Tibial artery (tissue), 4 donors: ENCODE results near the gene DMRT1.

Experiments
- DNase-seq, 2 donors: peaks; one replicate each; pipeline ENCODE4 v3.0.0-alpha.2; 2019
- H3K27ac ChIP-seq, 2 donors: fragments of 200-600 bp; sonication (generic) in 1 of 2; 1 replicate in 1 of 2; 2 replicates in 1 of 2; pipeline ENCODE4 v1.5.1; 2018 to 2019; ENCODE audit warnings: mild to moderate bottlenecking in 1 of 2
- H3K27me3 ChIP-seq, 2 donors: fragments of 200-600 bp; sonication (generic) in 1 of 2; one replicate each; pipeline versions ENCODE4 v1.5.1 to v1.6.0; 2016 to 2019
- H3K36me3 ChIP-seq, 3 donors: fragments of 200-600 bp; sonication (generic) in 2 of 3; one replicate each; pipeline ENCODE4 v1.5.1; 2016 to 2019; ENCODE audit warnings: mild to moderate bottlenecking in 2 of 3
- H3K4me1 ChIP-seq, 4 donors: fragments of 200-600 bp; sonication (generic) in 2 of 4; 1 replicate in 3 of 4; 2 replicates in 1 of 4; pipeline ENCODE4 v1.5.1; 2016 to 2019
- H3K4me3 ChIP-seq, 2 donors: fragments of 200-600 bp; sonication (generic) in 1 of 2; 1 replicate in 1 of 2; 2 replicates in 1 of 2; pipeline ENCODE4 v1.5.1; 2018 to 2019; ENCODE audit warnings: mild to moderate bottlenecking in 2 of 2
- H3K9me3 ChIP-seq, 3 donors: fragments of 200-600 bp; sonication (generic) in 1 of 3; one replicate each; pipeline ENCODE4 v1.5.1; 2016 to 2019
- intact Hi-C: fragments of 100-400 bp; cut with DNase I; formaldehyde crosslinking; loops from one replicate; pipeline ENCODE4 v1.15.0; 2023; ENCODE audit warnings: low total_unique reads
- TF ChIP-seq, protein P1 (sequence below), 2 experiments: fragments of 200-600 bp in 1 of 2; fragments of 450-650 bp in 1 of 2; IDR thresholded peaks; one replicate each; pipeline ENCODE4 v1.5.1; 2017 to 2019; ENCODE audit warnings: antibody characterized with exemption in 2 of 2, mild to moderate bottlenecking in 1 of 2, moderate library complexity in 1 of 2

DMRT1 gene

DNA sequence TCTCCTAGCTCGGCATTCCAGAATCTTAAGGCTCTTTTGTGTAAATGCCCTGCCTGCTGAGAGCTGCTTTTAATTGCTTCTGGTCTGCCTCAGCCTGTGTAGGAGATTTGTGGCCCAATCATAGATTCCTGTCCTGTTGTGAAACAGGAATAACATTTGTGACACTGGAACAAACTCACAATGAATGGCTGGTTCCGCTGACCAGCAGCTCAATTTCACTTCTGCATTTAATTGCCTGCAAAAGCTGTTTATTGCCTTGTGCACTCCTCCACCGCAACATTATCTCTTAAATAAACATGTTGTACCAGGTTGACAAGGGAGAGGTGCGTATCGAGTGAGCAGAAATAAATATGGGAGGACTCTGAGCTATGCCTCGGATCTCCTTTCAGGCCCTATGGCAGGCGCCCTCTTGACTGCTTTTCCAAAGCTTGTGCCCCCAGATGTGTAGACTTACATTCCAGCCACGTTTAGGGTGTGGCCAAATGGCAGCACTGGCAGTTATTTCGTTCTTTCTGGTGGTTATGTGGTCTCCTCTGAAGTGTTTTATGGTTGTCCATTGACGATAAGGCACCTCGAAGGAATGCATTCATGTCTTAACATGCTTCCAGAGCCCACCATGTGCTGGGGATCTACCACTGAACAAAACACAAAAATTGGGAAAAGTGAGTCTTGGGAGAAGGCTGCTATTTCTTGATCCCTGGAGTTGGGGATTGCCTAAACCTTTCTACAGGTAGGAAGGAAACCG is 58.1 kb downstream of the DMRT1 start:
- TF ChIP-seq, protein P1, sequence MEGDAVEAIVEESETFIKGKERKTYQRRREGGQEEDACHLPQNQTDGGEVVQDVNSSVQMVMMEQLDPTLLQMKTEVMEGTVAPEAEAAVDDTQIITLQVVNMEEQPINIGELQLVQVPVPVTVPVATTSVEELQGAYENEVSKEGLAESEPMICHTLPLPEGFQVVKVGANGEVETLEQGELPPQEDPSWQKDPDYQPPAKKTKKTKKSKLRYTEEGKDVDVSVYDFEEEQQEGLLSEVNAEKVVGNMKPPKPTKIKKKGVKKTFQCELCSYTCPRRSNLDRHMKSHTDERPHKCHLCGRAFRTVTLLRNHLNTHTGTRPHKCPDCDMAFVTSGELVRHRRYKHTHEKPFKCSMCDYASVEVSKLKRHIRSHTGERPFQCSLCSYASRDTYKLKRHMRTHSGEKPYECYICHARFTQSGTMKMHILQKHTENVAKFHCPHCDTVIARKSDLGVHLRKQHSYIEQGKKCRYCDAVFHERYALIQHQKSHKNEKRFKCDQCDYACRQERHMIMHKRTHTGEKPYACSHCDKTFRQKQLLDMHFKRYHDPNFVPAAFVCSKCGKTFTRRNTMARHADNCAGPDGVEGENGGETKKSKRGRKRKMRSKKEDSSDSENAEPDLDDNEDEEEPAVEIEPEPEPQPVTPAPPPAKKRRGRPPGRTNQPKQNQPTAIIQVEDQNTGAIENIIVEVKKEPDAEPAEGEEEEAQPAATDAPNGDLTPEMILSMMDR (IDR thresholded peaks at IDR 0.05) = no peak
- Histone ChIP-seq H3K36me3 (no peaks in the 10 kb centered on the region), H3K27ac (no peak overlapping the region), H3K27me3 (peaks cover 0 to 28% of the 10 kb centered on the region in 2 donors), H3K9me3 (no peaks in the 10 kb centered on the region), H3K4me1 (no peaks in the 10 kb centered on the region), H3K4me3 (no peak overlapping the region)
- DNase-seq = no peak
- intact Hi-C loops = loop anchor here (10.0 kb wide), 1 partner anchor 105 kb away; no protein-coding TSS in a partner anchor

DNA sequence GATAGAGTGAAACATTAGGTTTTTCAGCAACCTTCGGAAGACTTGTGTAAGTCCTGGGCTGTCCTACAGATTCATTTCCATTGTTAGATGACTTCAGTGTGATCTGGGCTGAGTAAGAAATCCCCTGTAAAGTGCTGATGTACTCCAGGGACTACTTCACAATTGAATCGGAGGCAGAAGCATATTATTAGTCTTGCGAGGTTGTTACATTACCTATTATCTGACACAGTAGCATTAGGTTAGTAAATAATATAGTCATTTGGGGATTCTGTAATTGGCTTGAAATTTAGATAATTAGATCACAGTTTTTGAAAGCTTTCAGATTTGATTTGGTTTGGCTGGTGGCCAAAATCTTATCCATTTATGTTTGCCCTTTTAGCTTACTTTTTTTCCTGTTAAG is 62.4 kb downstream of the DMRT1 start:
- Histone ChIP-seq H3K27me3 (peaks cover 0 to 49% of the 10 kb centered on the region in 2 donors), H3K27ac (no peak overlapping the region), H3K9me3 (no peaks in the 10 kb centered on the region), H3K36me3 (no peaks in the 10 kb centered on the region), H3K4me3 (no peak overlapping the region), H3K4me1 (no peaks in the 10 kb centered on the region)
- no peak for DNase-seq
- intact Hi-C loops = no loop called here
- TF ChIP-seq, protein P1 (IDR thresholded peaks at IDR 0.05) = no peak

DNA sequence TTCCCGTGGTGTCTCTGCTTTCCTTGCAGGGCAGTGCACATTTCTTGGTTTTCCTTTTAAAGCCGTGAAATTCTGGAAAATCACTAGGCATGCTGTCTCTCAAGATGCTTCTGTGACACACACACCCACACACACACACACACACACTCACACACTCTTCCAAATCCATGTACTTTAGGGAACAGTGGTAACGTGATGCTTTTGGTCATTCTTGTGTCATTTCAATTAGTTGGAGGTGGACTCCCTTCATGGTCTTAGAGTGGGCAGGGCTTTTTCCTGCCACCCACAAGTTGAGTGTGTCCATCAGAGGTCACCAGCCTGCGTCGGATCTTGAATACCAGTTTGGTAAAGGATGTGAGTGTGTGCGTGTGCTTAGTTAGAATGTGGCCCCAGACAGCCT is 64.4 kb downstream of the DMRT1 start:
- Histone ChIP-seq H3K4me3 (no peak overlapping the region), H3K4me1 (no peaks in the 10 kb centered on the region), H3K9me3 (no peaks in the 10 kb centered on the region), H3K27ac (no peak overlapping the region), H3K36me3 (no peaks in the 10 kb centered on the region), H3K27me3 (peaks cover 0 to 55% of the 10 kb centered on the region in 2 donors)
- TF ChIP-seq, protein P1 (IDR thresholded peaks at IDR 0.05) = no peak
- intact Hi-C loops = no loop called here
- DNase-seq = no peak

DNA sequence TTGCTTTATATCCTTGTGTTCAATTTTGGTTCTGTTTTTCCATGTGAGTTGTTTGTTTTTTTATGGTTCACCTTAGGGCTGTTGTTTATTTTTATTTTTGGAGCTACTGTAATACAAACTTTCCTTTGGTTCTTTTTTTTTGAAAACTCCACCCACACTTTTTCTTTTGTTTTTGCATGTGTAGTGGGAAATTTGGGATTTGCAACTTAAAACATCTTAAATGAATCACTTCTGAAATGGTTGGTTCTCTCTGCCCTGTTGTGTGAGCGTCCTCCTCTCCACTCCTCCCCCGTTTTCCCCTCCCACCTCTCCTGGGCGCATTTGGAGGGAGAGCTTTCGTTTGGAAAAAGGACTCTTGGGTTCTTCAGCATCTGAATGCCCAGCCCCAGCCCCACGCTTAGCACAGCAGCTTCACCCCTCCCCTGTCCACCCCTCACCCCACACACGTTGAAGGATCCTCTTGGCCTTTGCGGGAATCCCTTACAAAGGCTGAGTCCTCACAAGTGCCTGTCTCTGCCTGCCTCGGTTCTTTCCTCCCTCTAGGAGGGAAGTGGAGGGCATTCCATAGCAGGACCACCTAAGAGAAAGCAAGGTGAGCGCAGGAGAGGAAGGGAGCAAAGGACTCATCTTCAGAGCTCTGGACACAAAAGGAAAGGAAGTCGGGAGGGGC is 67.2 kb downstream of the DMRT1 start:
- intact Hi-C loops = no loop called here
- no peak for DNase-seq
- no peaks in the 10 kb centered on the region for H3K9me3 ChIP-seq
- H3K4me3 ChIP-seq = no peak overlapping the region
- H3K27me3 ChIP-seq = peaks cover 0 to 39% of the 10 kb centered on the region in 2 donors
- no peaks in the 10 kb centered on the region for H3K36me3 ChIP-seq
- H3K4me1 ChIP-seq = no peaks in the 10 kb centered on the region
- TF ChIP-seq, protein P1 (IDR thresholded peaks at IDR 0.05) = no peak
- no peak overlapping the region for H3K27ac ChIP-seq

DNA sequence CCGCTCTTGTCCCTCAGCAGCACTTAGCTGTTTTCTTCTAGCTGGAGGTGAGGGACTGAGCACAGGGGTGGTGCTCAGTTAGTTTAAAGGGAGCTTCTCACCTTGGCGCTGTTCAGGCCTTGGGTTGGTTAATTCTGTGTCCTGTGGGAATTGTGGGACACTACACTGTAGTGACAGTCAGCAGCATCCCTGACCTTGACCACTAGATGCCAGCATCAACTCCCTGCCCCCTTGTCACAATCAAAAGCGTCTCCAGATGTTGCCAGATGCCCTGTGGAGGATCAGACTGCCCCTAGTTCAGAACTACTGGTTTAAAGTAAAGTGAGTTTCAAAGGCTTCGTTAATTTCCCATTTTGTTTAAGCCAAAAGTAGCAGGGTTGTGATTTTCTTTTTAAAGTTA is 69.5 kb downstream of the DMRT1 start:
- TF ChIP-seq, protein P1 (IDR thresholded peaks at IDR 0.05) = no peak
- H3K4me3 ChIP-seq = no peak overlapping the region
- no peak for DNase-seq
- H3K27me3 ChIP-seq = peaks cover 0 to 26% of the 10 kb centered on the region in 2 donors
- no peaks in the 10 kb centered on the region for H3K4me1 ChIP-seq
- H3K9me3 ChIP-seq = no peaks in the 10 kb centered on the region
- H3K27ac ChIP-seq = no peak overlapping the region
- H3K36me3 ChIP-seq = no peaks in the 10 kb centered on the region
- intact Hi-C loops = no loop called here
